Testis (tissue), 3 donors: ENCODE data around the gene FBXO36. TPM values are rescaled to one million over a fixed set of nuclear protein-coding genes. Genes with fewer than 3 reads are reported as not detected.

Experiments
- DNase-seq: peaks from one replicate; pipeline ENCODE4 v3.0.0-alpha.2; 2019
- H3K27ac ChIP-seq, 2 donors: fragments of 200-600 bp; sonication (generic); one replicate each; pipeline ENCODE4 v1.5.1; 2019
- H3K27me3 ChIP-seq: fragments of 200-600 bp; sonication (generic); one replicate; pipeline ENCODE4 v1.5.1; 2019
- H3K36me3 ChIP-seq: fragments of 200-600 bp; sonication (generic); one replicate; pipeline ENCODE4 v1.5.1; 2017; ENCODE audit warnings: low read depth; ENCODE audit errors: missing control alignments
- H3K4me1 ChIP-seq: fragments of 200-600 bp; sonication (generic); one replicate; pipeline ENCODE4 v1.5.1; 2019
- H3K4me3 ChIP-seq, 2 donors: fragments of 200-600 bp; sonication (generic); one replicate each; pipeline ENCODE4 v1.5.1; 2017 to 2019
- H3K9me3 ChIP-seq: fragments of 200-600 bp; sonication (generic); one replicate; pipeline ENCODE4 v1.5.1; 2017
- POLR2A ChIP-seq: fragments of 450-650 bp; IDR thresholded peaks from one replicate; pipeline ENCODE4 v1.6.1; 2017; ENCODE audit warnings: antibody characterized with exemption, mild to moderate bottlenecking, moderate library complexity
- WGBS, 2 donors: methylation state at CpG; one replicate each; pipeline ENCODE4 v1.1.5; 2018; 5-methylcytosine and 5-hydroxymethylcytosine counted together
- intact Hi-C: fragments of 100-400 bp; cut with DNase I; formaldehyde crosslinking; loops from one replicate; pipeline ENCODE4 v1.15.1; 2023; ENCODE audit warnings: low total_unique reads
- polyA plus RNA-seq: library from polyadenylated mRNA; stranded (reverse); fragments of 350-450 nt; fragmentation: Illumina TruSeq; extraction: RNeasy Lipid Tissue Mini Kit (QIAGEN cat#74804); gene quantifications from one replicate; pipeline ENCODE4 v1.2.3, GENCODE V29; 2014; ENCODE audit warnings: low read depth, low replicate concordance; ENCODE audit not compliant: insufficient read depth
- total RNA-seq, 2 donors: library from RNA; depleted of rRNA; stranded (reverse); fragments of >200 nt; gene quantifications; one replicate each; pipeline ENCODE4 v1.2.3, GENCODE V29; 2016
- TF ChIP-seq, protein P1 (sequence below), 3 experiments: fragments of 450-650 bp in 2 of 3; fragments of 200-600 bp in 1 of 3; sonication (generic) in 1 of 3; IDR thresholded peaks; one replicate each; pipeline ENCODE4 v1.5.1; 2016 to 2019; ENCODE audit warnings: antibody characterized with exemption in 3 of 3, mild to moderate bottlenecking in 2 of 3, moderate library complexity in 1 of 3

Gene FBXO36
- total and polyA plus RNA-seq, 3 donors from 2014 or later, result 6.8 to 16.8 (median 7.1) TPM

DNA sequence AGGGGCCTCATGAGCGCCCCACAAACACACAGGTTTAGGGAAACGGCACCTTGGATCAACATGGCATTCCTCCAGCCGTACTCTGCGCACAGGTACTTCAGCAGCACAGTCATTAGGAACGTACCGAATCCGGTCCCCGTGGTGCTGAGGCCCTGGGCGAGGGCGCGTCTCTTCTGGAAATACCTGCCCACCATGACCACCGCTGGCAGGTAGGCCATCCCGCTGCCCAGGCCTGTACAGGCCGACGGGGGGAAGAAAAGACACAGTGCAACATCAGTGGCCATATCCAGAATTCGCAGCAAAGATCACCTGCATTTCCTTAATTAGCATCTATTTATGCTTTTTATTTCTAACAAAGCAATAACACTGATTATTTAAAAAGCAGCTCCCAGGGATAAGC lies 124.2 kb downstream of the FBXO36 start:
- 77 to 88% methylated on average over 16 of the region's 16 CpGs for WGBS, 2 donors
- no peak for TF ChIP-seq POLR2A
- TF ChIP-seq, protein P1, sequence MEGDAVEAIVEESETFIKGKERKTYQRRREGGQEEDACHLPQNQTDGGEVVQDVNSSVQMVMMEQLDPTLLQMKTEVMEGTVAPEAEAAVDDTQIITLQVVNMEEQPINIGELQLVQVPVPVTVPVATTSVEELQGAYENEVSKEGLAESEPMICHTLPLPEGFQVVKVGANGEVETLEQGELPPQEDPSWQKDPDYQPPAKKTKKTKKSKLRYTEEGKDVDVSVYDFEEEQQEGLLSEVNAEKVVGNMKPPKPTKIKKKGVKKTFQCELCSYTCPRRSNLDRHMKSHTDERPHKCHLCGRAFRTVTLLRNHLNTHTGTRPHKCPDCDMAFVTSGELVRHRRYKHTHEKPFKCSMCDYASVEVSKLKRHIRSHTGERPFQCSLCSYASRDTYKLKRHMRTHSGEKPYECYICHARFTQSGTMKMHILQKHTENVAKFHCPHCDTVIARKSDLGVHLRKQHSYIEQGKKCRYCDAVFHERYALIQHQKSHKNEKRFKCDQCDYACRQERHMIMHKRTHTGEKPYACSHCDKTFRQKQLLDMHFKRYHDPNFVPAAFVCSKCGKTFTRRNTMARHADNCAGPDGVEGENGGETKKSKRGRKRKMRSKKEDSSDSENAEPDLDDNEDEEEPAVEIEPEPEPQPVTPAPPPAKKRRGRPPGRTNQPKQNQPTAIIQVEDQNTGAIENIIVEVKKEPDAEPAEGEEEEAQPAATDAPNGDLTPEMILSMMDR (IDR thresholded peaks at IDR 0.05), result no peak
- intact Hi-C loops, result no loop called here
- Histone ChIP-seq H3K27me3 (no peaks in the 10 kb centered on the region), H3K27ac (no peak overlapping the region), H3K4me3 (no peak overlapping the region), H3K4me1 (no peaks in the 10 kb centered on the region), H3K36me3 (no peaks in the 10 kb centered on the region), H3K9me3 (no peaks in the 10 kb centered on the region)
- no peak for DNase-seq

DNA sequence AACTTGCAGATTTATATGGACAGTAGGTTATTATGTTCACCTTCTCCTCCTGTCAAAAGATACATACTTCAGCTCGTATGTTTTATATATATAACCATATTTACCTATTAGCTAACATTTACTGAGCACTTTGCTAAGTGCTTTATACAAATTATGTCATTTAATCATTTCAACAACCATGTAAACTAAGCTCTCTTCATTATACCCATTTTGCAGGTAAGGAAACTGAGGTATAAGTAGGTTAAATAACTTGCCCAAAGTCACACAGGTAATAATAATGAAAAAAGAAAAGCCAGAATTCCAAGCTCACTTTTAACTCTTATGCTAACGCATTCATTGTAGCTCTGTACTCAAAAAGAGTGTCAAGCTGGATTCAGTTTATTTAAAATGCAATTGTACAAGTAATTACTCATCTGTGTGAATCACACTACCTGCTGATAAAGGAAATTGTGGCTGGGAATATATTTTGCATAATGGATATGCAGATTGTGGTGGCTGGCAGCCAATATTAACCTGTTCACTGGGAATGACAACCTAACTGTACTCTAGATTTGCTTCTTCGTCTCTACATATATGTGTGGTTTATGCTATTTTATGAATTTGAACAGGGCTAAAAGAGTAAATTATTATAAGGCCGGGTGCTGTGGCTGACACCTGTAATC lies 125.8 kb downstream of the FBXO36 start:
- Histone ChIP-seq H3K27ac (no peak overlapping the region), H3K36me3 (no peaks in the 10 kb centered on the region), H3K9me3 (no peaks in the 10 kb centered on the region), H3K4me3 (no peak overlapping the region), H3K27me3 (no peaks in the 10 kb centered on the region), H3K4me1 (no peaks in the 10 kb centered on the region)
- TF ChIP-seq POLR2A, result no peak
- TF ChIP-seq, protein P1 (IDR thresholded peaks at IDR 0.05), result no peak
- WGBS, 2 donors, result 90 to 93% methylated on average over 4 of the region's 4 CpGs
- DNase-seq, result no peak
- intact Hi-C loops, result no loop called here

DNA sequence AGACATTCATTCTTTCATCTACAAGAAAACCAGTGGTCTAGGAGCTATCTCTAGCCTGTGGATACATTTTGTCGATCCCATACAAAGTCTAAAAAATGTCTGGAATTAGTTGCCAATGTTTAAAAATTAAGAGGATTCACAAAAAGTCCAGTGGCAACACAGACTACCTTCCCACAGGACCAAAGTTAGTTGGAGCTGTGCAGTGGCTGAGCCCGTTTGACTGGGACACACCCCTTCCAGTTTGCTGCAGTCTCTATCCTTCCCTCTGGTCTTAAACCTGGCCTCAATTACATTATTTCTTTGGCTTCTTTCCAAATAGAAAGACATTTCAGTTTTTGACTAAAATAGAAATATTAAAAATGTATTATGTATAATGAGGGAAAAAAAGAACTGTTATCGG lies 127.8 kb downstream of the FBXO36 start:
- no peak for DNase-seq
- 60 to 66% methylated on average over 3 of the region's 3 CpGs for WGBS, 2 donors
- H3K9me3 ChIP-seq, result no peaks in the 10 kb centered on the region
- intact Hi-C loops, result no loop called here
- H3K4me1 ChIP-seq, result no peaks in the 10 kb centered on the region
- H3K27me3 ChIP-seq, result no peaks in the 10 kb centered on the region
- no peak overlapping the region for H3K4me3 ChIP-seq
- H3K27ac ChIP-seq, result no peak overlapping the region
- H3K36me3 ChIP-seq, result no peaks in the 10 kb centered on the region
- TF ChIP-seq, protein P1 (IDR thresholded peaks at IDR 0.05), result no peak
- no peak for TF ChIP-seq POLR2A

DNA sequence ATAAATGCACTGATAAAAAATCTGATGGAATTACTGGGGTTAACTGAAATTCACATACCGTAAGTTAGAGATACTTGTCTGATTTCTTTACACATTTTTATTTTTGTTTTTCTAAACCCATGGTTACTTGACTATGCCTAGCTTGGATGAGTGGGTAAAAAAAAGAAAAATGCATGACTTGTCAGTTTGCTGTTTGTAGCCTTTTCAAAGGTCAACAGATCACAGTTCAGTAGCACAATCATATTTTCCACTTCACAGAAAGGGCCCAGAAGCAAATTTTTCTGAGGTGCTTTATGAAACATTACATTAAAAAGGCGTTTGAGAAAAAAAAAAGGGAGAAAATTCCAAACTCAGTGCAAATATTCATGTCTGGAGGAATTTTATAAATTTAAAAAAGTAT lies 130.0 kb downstream of the FBXO36 start:
- no peak for DNase-seq
- Histone ChIP-seq H3K4me3 (no peak overlapping the region), H3K9me3 (no peaks in the 10 kb centered on the region), H3K27ac (no peak overlapping the region), H3K27me3 (no peaks in the 10 kb centered on the region), H3K36me3 (no peaks in the 10 kb centered on the region), H3K4me1 (no peaks in the 10 kb centered on the region)
- WGBS, 2 donors, result 63 to 64% methylated on average over 2 of the region's 2 CpGs
- TF ChIP-seq, protein P1 (IDR thresholded peaks at IDR 0.05), result no peak
- no peak for TF ChIP-seq POLR2A
- intact Hi-C loops, result no loop called here

DNA sequence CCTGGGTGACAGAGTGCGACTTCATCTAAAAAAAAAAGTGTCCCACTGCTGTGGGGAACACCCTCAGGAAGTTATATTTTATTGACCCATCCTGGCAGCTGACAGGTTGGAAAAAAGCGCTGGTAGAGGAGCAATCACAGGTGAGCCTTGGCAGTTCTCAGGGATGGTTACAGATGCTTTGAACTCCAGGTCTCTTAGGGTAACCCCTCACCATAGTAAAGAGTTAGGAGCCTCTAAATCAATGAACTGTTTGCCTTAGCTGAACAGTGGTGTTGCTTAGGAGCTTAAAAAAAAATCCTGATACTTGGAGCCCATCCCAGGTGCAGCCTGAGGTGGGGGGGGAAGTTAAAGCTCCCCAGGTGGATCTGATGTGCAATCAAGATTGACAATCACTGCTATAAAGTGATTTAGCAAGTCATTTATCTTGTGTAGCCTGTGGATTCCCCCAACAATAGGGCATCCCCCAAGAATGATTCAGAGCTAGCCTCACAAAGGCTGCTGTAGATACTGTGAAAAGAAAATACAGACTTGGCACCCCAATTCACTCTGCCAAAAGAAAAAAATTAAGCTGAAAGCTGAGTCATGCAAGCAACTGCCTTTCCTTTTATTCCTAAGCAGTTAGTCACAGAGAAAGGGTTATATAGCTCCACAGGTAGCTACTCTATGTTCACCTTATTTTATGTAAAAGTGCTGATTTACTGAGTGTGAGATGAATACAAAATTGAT lies 131.6 kb downstream of the FBXO36 start:
- TF ChIP-seq, protein P1 (IDR thresholded peaks at IDR 0.05), result no peak
- no peak for TF ChIP-seq POLR2A
- WGBS, 2 donors, result 94 to 98% methylated on average over 2 of the region's 2 CpGs

More for the DNA sequence above, 131.6 kb downstream of the FBXO36 start:
- Histone ChIP-seq H3K9me3 (no peaks in the 10 kb centered on the region), H3K4me3 (no peak overlapping the region), H3K36me3 (no peaks in the 10 kb centered on the region), H3K27ac (no peak overlapping the region), H3K4me1 (no peaks in the 10 kb centered on the region), H3K27me3 (no peaks in the 10 kb centered on the region)
- intact Hi-C loops, result no loop called here
- no peak for DNase-seq
